GM23338 (cell line): ENCODE measurements around the gene ZNF83. TPM values are rescaled to one million over a fixed set of nuclear protein-coding genes. Genes with fewer than 3 reads are reported as not detected.
"Not testable (repeated sequence)": the region's sequence is repeated elsewhere in the genome, so short reads cannot be mapped to it uniquely, and the experiment has no call there.

Source experiments
- ATAC-seq: fragments of 200-7000 bp; cut with Tn5 transposase; 3 replicates; pipeline ENCODE4 v1.9.1; 2020
- DNase-seq: peaks from one replicate; pipeline ENCODE4 v3.0.0-alpha.2; 2015; ENCODE audit warnings: low spot score
- H2AFZ ChIP-seq: fragments of 200-600 bp; sonication (generic); 2 replicates; pipeline ENCODE4 v1.8.0; 2016; ENCODE audit warnings: antibody characterized with exemption, mild to moderate bottlenecking, moderate library complexity
- H3F3A ChIP-seq: fragments of 200-600 bp; sonication (generic); replicated peaks from 2 replicates; pipeline ENCODE4 v1.8.0; 2017; ENCODE audit warnings: antibody characterized with exemption, mixed run types, low read depth
- H3K27ac ChIP-seq: fragments of 200-600 bp; sonication (generic); 2 replicates; pipeline ENCODE4 v1.6.1; 2016; ENCODE audit warnings: low read depth
- H3K27me3 ChIP-seq: fragments of 200-600 bp; sonication (generic); 2 replicates; pipeline ENCODE4 v1.8.0; 2016; ENCODE audit warnings: mild to moderate bottlenecking, mixed run types, moderate library complexity; ENCODE audit not compliant: insufficient read depth
- H3K36me3 ChIP-seq: fragments of 200-600 bp; sonication (generic); 2 replicates; pipeline ENCODE4 v1.8.0; 2016; ENCODE audit warnings: mild to moderate bottlenecking; ENCODE audit not compliant: insufficient read depth
- H3K4me1 ChIP-seq: fragments of 200-600 bp; sonication (generic); 2 replicates; pipeline ENCODE4 v1.8.0; 2016; ENCODE audit warnings: mild to moderate bottlenecking, moderate library complexity; ENCODE audit not compliant: insufficient read depth
- H3K4me2 ChIP-seq: fragments of 200-600 bp; sonication (generic); 2 replicates; pipeline ENCODE4 v1.7.1; 2017; ENCODE audit warnings: mixed run types
- H3K4me3 ChIP-seq: fragments of 200-600 bp; sonication (generic); 2 replicates; pipeline ENCODE4 v1.6.1; 2016; ENCODE audit warnings: mixed run types
- H3K79me2 ChIP-seq: fragments of 200-600 bp; sonication (generic); replicated peaks from 2 replicates; pipeline ENCODE4 v1.8.0; 2017; ENCODE audit warnings: mild to moderate bottlenecking; ENCODE audit not compliant: insufficient read depth
- H3K9me2 ChIP-seq: fragments of 200-600 bp; sonication (generic); 2 replicates; pipeline ENCODE4 v1.8.0; 2017; ENCODE audit not compliant: insufficient read depth
- H4K20me1 ChIP-seq: fragments of 200-600 bp; sonication (generic); replicated peaks from 2 replicates; pipeline ENCODE4 v1.8.0; 2017; ENCODE audit warnings: mild to moderate bottlenecking; ENCODE audit not compliant: insufficient read depth
- H3K27ac Mint-ChIP-seq: 2 replicates; pipeline ENCODE4 v1.8.0; 2020; ENCODE audit warnings: inconsistent platforms, mild to moderate bottlenecking, moderate library complexity, mixed read lengths
- H3K27me3 Mint-ChIP-seq: 3 replicates; pipeline ENCODE4 v1.8.0; 2022; ENCODE audit warnings: low read depth, mild to moderate bottlenecking, moderate library complexity, mixed read lengths, inconsistent platforms; ENCODE audit not compliant: insufficient read depth, poor library complexity
- H3K36me3 Mint-ChIP-seq: 3 replicates; pipeline ENCODE4 v1.8.0; 2021; ENCODE audit warnings: low read depth, mild to moderate bottlenecking, inconsistent platforms, moderate library complexity, mixed read lengths
- H3K4me1 Mint-ChIP-seq: 3 replicates; pipeline ENCODE4 v1.8.0; 2020; ENCODE audit warnings: mild to moderate bottlenecking, inconsistent platforms, mixed read lengths
- H3K4me3 Mint-ChIP-seq: 3 replicates; pipeline ENCODE4 v1.8.0; 2021; ENCODE audit warnings: moderate library complexity, mild to moderate bottlenecking, inconsistent platforms, mixed read lengths
- H3K9me3 Mint-ChIP-seq: 3 replicates; pipeline ENCODE4 v1.8.0; 2020; ENCODE audit warnings: moderate library complexity, mild to moderate bottlenecking, inconsistent platforms, mixed read lengths
- CTCF ChIP-seq, 2 experiments: fragments of 200-600 bp in 1 of 2; sonication (generic) in 1 of 2; conservative IDR thresholded peaks; 2 replicates each; pipeline versions ENCODE4 v1.5.1 to v1.6.1; 2016 to 2017; ENCODE audit warnings: antibody characterized with exemption in 2 of 2, low read depth in 2 of 2, mild to moderate bottlenecking in 2 of 2, moderate library complexity in 1 of 2
- JUNB ChIP-seq: IDR thresholded peaks from one replicate; pipeline ENCODE4 v1.6.1; 2016; ENCODE audit warnings: antibody characterized with exemption; ENCODE audit not compliant: unreplicated experiment
- POLR2AphosphoS5 ChIP-seq: IDR thresholded peaks from 2 replicates; pipeline ENCODE4 v1.6.1; 2016; ENCODE audit warnings: antibody characterized with exemption, low read depth
- ZNF114 ChIP-seq: fragments of 250-450 bp; sonication (Bioruptor Pico); IDR thresholded peaks from 2 replicates; pipeline ENCODE4 v1.5.0; 2020; ENCODE audit warnings: mild to moderate bottlenecking, moderate library complexity
- polyA plus RNA-seq: library from polyadenylated mRNA; unstranded; fragments of >200 nt; fragmentation: Nextera tagmentation; extraction: Ambion mirVana; gene quantifications from 2 replicates; pipeline ENCODE4 v1.2.1, GENCODE V29; 2016
- total RNA-seq: library from RNA; depleted of rRNA; stranded (reverse); fragments of >200 nt; shearing (Covaris generic); gene quantifications from 2 replicates; pipeline ENCODE4 v1.2.3, GENCODE V29; 2014

Gene ZNF83
- total and polyA plus RNA-seq, 2 experiments from 2014 or later: 16.2 to 25.0 TPM

- H3K27ac Mint-ChIP-seq, H3K27ac ChIP-seq, H4K20me1 ChIP-seq, H3K79me2 ChIP-seq, H3K9me2 ChIP-seq, H3F3A ChIP-seq, H3K9me3 Mint-ChIP-seq, H3K36me3 ChIP-seq, H3K27me3 ChIP-seq: not testable (repeated sequence)
- Mint-ChIP-seq H3K4me1 (peaks cover 15% of the 10 kb centered on the region), H3K27me3 (peaks cover 13% of the 10 kb centered on the region), H3K36me3 (peaks cover 22% of the 10 kb centered on the region), H3K4me3 (peak overlapping the region; percentile 78)
- peaks cover 22% of the 10 kb centered on the region for H3K4me1 ChIP-seq
- peak; percentile 42 to 52 for TF ChIP-seq CTCF (conservative IDR thresholded peaks at IDR 0.05; ENCODE audit: low read depth in 2 of 2)
- H3K4me2 ChIP-seq: peak overlapping the region; percentile 99
- H2AFZ ChIP-seq: peak overlapping the region; percentile 98
- DNase-seq (peak; percentile 36), ATAC-seq (peak; percentile 29)
- peak overlapping the region; percentile 85 for H3K4me3 ChIP-seq
These were observed 36.2 kb downstream of the ZNF83 start for GRCh38 chr19:52601974-52602366.

- Histone ChIP-seq H3K4me3 (peak overlapping the region; percentile 85), H3K4me1 (peaks cover 16% of the 10 kb centered on the region), H3K36me3 (peaks cover 5% of the 10 kb centered on the region; the same call in 1 of the 2 replicates), H3K9me2 (no peaks in the 10 kb centered on the region), H2AFZ (peak overlapping the region; percentile 98), H3K4me2 (peak overlapping the region; percentile 99), H3K27me3 (peaks cover 10% of the 10 kb centered on the region; the same call in 1 of the 2 replicates), H4K20me1 (peaks cover 4% of the 10 kb centered on the region; the same call in 1 of the 2 replicates), H3K27ac (peak overlapping the region; percentile 63; the same call in 1 of the 2 replicates), H3F3A (0 out of 2 replicates have a peak, but pooled peaks cover 3% of the 10 kb centered on the region), H3K79me2 (peaks cover 9% of the 10 kb centered on the region; the same call in 1 of the 2 replicates)
- H3K27me3 Mint-ChIP-seq: peaks cover 13% of the 10 kb centered on the region
- peaks cover 13% of the 10 kb centered on the region for H3K4me1 Mint-ChIP-seq
- peaks cover 16% of the 10 kb centered on the region for H3K9me3 Mint-ChIP-seq
- ATAC-seq (peak; percentile 97), DNase-seq (peak; percentile 97)
- H3K36me3 Mint-ChIP-seq: peaks cover 29% of the 10 kb centered on the region
- no peak overlapping the region for H3K27ac Mint-ChIP-seq
- no peak for TF ChIP-seq ZNF114
- no peak for TF ChIP-seq JUNB
- peak; percentile 90 for TF ChIP-seq POLR2AphosphoS5
- TF ChIP-seq CTCF (conservative IDR thresholded peaks at IDR 0.05; ENCODE audit: low read depth in 2 of 2): peak; percentile 26 to 39; a peak in 3 of 4 replicates
- peak overlapping the region; percentile 78 for H3K4me3 Mint-ChIP-seq
These were observed 36.9 kb downstream of the ZNF83 start for GRCh38 chr19:52601025-52601973.
